GM12878 (cell line): Measurements from ENCODE around the gene DCX. TPM values are rescaled to one million over a fixed set of nuclear protein-coding genes. Genes with fewer than 3 reads are reported as not detected.

Experiments used
- ATAC-seq: fragments of 200-7000 bp; cut with Tn5 transposase; 3 replicates; pipeline ENCODE4 v1.9.1; 2020; ENCODE audit warnings: mild to moderate bottlenecking, moderate library complexity
- BruUV-seq: library from RNA; stranded (reverse); fragments of 400-500 nt; replicated peaks from 2 replicates; lab custom pipeline; 2021; lab: Mats Ljungman, UMichigan
- CTCF ChIA-PET: fragments of 300-600 bp; sonication (Branson Sonifier 250); formaldehyde crosslinking; extraction: SDS; loops from one replicate; lab custom pipeline; 2021; ENCODE audit warnings: inconsistent platforms; lab: Yijun Ruan, JAX
- POLR2A ChIA-PET: fragments of 350-600 bp; formaldehyde crosslinking; extraction: SDS; loops from one replicate; lab custom pipeline; 2021; ENCODE audit warnings: inconsistent platforms; lab: Charles Lee
- RAD21 ChIA-PET: fragments of 300-600 bp; sonication (Branson Sonifier 250); formaldehyde crosslinking; loops from one replicate; lab custom pipeline; 2023; ENCODE audit warnings: antibody characterized with exemption; ENCODE audit not compliant: unreplicated experiment; lab: Charles Lee
- SMC1A ChIA-PET: fragments of 300-600 bp; sonication (Branson Sonifier 250); formaldehyde crosslinking; loops from one replicate; lab custom pipeline; 2023; ENCODE audit not compliant: unreplicated experiment, uncharacterized antibody; lab: Charles Lee
- DNase-seq: peaks from one replicate; pipeline ENCODE4 v3.0.0-alpha.2; 2011; ENCODE audit warnings: low read depth, low spot score
- FAIRE-seq: peaks from 3 replicates; lab custom pipeline; 2011; peaks lifted over from hg19 to GRCh38; lab: Jason Lieb, UNC
- H2AFZ ChIP-seq: 2 replicates; pipeline ENCODE4 v1.6.0; 2011; ENCODE audit warnings: low read depth, low read length, control low read depth; ENCODE audit not compliant: control insufficient read depth
- H3K27ac ChIP-seq: 2 replicates; pipeline ENCODE4 v1.5.1; 2011; ENCODE audit warnings: control low read depth; ENCODE audit not compliant: control insufficient read depth, insufficient read depth
- H3K27me3 ChIP-seq, 2 experiments: replicated peaks in 1 of 2; 2 replicates each; pipeline versions ENCODE4 v1.6.0 to v1.6.1; 2011; ENCODE audit warnings: low read length in 1 of 2; ENCODE audit not compliant: control insufficient read depth in 2 of 2, insufficient read depth in 2 of 2
- H3K36me3 ChIP-seq, 2 experiments: 2 replicates each; pipeline ENCODE4 v1.5.1; 2011; ENCODE audit warnings: low read length in 1 of 2; ENCODE audit not compliant: control insufficient read depth in 2 of 2, insufficient read depth in 2 of 2
- H3K4me1 ChIP-seq: 2 replicates; pipeline ENCODE4 v1.6.1; 2011; ENCODE audit warnings: mild to moderate bottlenecking, low read length, moderate library complexity, mixed read lengths; ENCODE audit not compliant: control insufficient read depth, insufficient read depth
- H3K4me2 ChIP-seq: 2 replicates; pipeline ENCODE4 v1.6.0; 2011; ENCODE audit warnings: control low read depth; ENCODE audit not compliant: control insufficient read depth, insufficient read depth
- H3K4me3 ChIP-seq: fragments of 200-600 bp; sonication (generic); 2 replicates; pipeline ENCODE4 v1.5.1; 2016
- H3K79me2 ChIP-seq: 2 replicates; pipeline ENCODE4 v1.6.0; 2011; ENCODE audit warnings: low read length; ENCODE audit not compliant: control insufficient read depth, insufficient read depth
- H3K9ac ChIP-seq: 2 replicates; pipeline ENCODE4 v1.8.0; 2011; ENCODE audit warnings: low read length, control low read depth, mixed read lengths; ENCODE audit not compliant: control insufficient read depth, insufficient read depth
- H3K9me3 ChIP-seq: replicated peaks from 3 replicates; pipeline ENCODE4 v1.5.1; 2011; ENCODE audit warnings: mild to moderate bottlenecking, low read length; ENCODE audit not compliant: control insufficient read depth, insufficient read depth
- H4K20me1 ChIP-seq: 2 replicates; pipeline ENCODE4 v1.6.0; 2011; ENCODE audit not compliant: control insufficient read depth, insufficient read depth
- ASH2L ChIP-seq: fragments of 300-600, 200-600 bp; sonication (generic); IDR thresholded peaks from 2 replicates; pipeline ENCODE4 v1.6.1; 2017; ENCODE audit warnings: low read depth, mild to moderate bottlenecking, borderline replicate concordance
- ATF2 ChIP-seq: IDR thresholded peaks from 2 replicates; pipeline ENCODE4 v1.6.1; 2012; ENCODE audit warnings: low read length, inconsistent platforms
- EGR1 ChIP-seq, 2 experiments: IDR thresholded peaks; 1 replicate in 1 of 2; 2 replicates in 1 of 2; pipeline ENCODE4 v1.6.1; 2011 to 2012; ENCODE audit warnings: low read depth in 2 of 2, low read length in 2 of 2, borderline replicate concordance in 1 of 2, mild to moderate bottlenecking in 1 of 2, moderate library complexity in 1 of 2
- HCFC1 ChIP-seq: fragments of 150-350 bp; IDR thresholded peaks from 2 replicates; pipeline ENCODE4 v1.6.1; 2014; ENCODE audit warnings: low read length
- NBN ChIP-seq: fragments of 450-650 bp; IDR thresholded peaks from 2 replicates; pipeline ENCODE4 v1.6.1; 2016
- ZNF217 ChIP-seq: fragments of 450-650 bp; IDR thresholded peaks from 2 replicates; pipeline ENCODE4 v1.6.1; 2017; ENCODE audit warnings: antibody characterized with exemption, mild to moderate bottlenecking
- ZSCAN29 ChIP-seq: fragments of 450-650 bp; IDR thresholded peaks from 2 replicates; pipeline ENCODE4 v1.6.1; 2017; ENCODE audit warnings: mild to moderate bottlenecking, moderate library complexity
- WGBS: methylation state at CpG from one replicate; pipeline ENCODE4 v1.1.6; 2016; ENCODE audit warnings: low lambda C conversion rate; ENCODE audit not compliant: insufficient replicate concordance, insufficient coverage; ENCODE audit errors: missing lambda C conversion rate; 5-methylcytosine and 5-hydroxymethylcytosine counted together
- in situ Hi-C: fragments of 300-500 bp; cut with MboI; formaldehyde crosslinking; loops from 9 replicates; pipeline ENCODE4 v1.14.3; 2018; ENCODE audit warnings: mixed read lengths
- intact Hi-C: fragments of 100-400 bp; cut with micrococcal nuclease; formaldehyde crosslinking; loops from one replicate; pipeline ENCODE4 v1.14.2; 2022; ENCODE audit not compliant: unreplicated experiment
- polyA plus RNA-seq, 11 experiments: library from polyadenylated mRNA; depleted of rRNA in 4 of 11; unstranded in 6 of 11; stranded (reverse) in 5 of 11; fragments of >200 nt; fragmentation: Nextera tagmentation in 4 of 11; fragmentation: Illumina TruSeq in 1 of 11; extraction: Ambion mirVana in 4 of 11; extraction: Trizol in 1 of 11; gene quantifications; 1 replicate in 1 of 11; 2 replicates in 10 of 11; pipeline versions ENCODE4 v1.2.1 to v1.2.3, GENCODE V29; 2011 to 2016; ENCODE audit warnings: inconsistent platforms in 2 of 11, missing spikeins in 2 of 11, low read depth in 1 of 11
- total RNA-seq, 4 experiments: library from RNA; depleted of rRNA in 3 of 4; stranded (reverse); fragments of >200 nt in 3 of 4; fragmentation: Illumina TruSeq in 1 of 4; extraction: Trizol in 1 of 4; gene quantifications; 2 replicates each; pipeline versions ENCODE4 v1.2.1 to v1.2.3, GENCODE V29; 2013 to 2021
- TF ChIP-seq, protein P1 (sequence below): fragments of 450-650 bp; IDR thresholded peaks from 2 replicates; pipeline ENCODE4 v1.6.1; 2017; ENCODE audit warnings: mild to moderate bottlenecking, moderate library complexity
- TF ChIP-seq, protein P2 (sequence below): IDR thresholded peaks from 2 replicates; pipeline ENCODE4 v1.6.1; 2011; ENCODE audit warnings: low read depth, mild to moderate bottlenecking, low read length, moderate library complexity, borderline replicate concordance; ENCODE audit errors: extremely low read depth
- TF ChIP-seq, protein P3 (sequence below): fragments of 450-650 bp; IDR thresholded peaks from 2 replicates; pipeline ENCODE4 v1.6.1; 2017; ENCODE audit warnings: mild to moderate bottlenecking, moderate library complexity
- TF ChIP-seq, protein P4 (sequence below): fragments of 450-650 bp; formaldehyde crosslinking; IDR thresholded peaks from 2 replicates; pipeline ENCODE4 v1.5.0; 2022; ENCODE audit warnings: mild to moderate bottlenecking, missing genetic modification characterization

Gene DCX
- total and polyA plus RNA-seq, 10 of the 15 experiments (the other 5 are each of a cell fraction or from before 2014, with no cell fraction given) = under 0.01 TPM; not detected in 9

DNA sequence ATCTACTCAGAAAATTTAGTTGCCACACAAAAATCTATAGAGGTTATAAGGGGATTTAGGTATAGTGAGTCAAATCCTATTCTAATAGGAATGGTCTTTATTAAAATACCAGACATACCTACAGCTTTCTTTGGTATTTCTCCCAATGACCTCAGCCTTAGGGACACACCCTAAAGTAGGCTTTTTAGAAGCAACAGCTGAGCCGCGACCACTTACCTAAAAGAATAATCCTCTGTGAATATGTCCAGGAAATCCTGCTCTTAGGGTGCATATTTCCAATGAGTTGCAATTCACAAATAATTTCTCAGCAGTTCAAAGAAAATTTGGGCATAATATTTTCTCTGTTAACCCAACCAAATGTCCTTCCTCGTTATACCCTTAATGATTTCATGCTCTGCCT lies 2.7 kb downstream of the DCX start:
- ChIA-PET RAD21 (no interaction called here), POLR2A (no interaction called here), SMC1A (no interaction called here), CTCF (no interaction called here)
- H3K79me2 ChIP-seq = no peaks in the 10 kb centered on the region
- ATAC-seq = no peak
- no peaks in the 10 kb centered on the region for H3K27me3 ChIP-seq
- BruUV-seq = no TSS peak
- no peak for FAIRE-seq
- H3K9ac ChIP-seq = no peak overlapping the region
- no peak for DNase-seq
- H3K4me1 ChIP-seq = no peaks in the 10 kb centered on the region
- H3K4me3 ChIP-seq = no peak overlapping the region
- H4K20me1 ChIP-seq = no peaks in the 10 kb centered on the region
- H3K4me2 ChIP-seq = no peak overlapping the region
- no peak overlapping the region for H3K27ac ChIP-seq
- in situ Hi-C loops (no loop called here), intact Hi-C loops (no loop called here)
- H2AFZ ChIP-seq = no peak overlapping the region
- H3K36me3 ChIP-seq = no peaks in the 10 kb centered on the region
- 62% methylated on average over 3 of the region's 3 CpGs for WGBS
- H3K9me3 ChIP-seq = no peaks in the 10 kb centered on the region
- TF ChIP-seq EGR1 (IDR thresholded peaks at IDR 0.05; ENCODE audit: borderline replicate concordance in 1 of 2, low read depth in 2 of 2, low read length in 2 of 2) = no peak
- no peak for TF ChIP-seq HCFC1
- TF ChIP-seq, protein P1, sequence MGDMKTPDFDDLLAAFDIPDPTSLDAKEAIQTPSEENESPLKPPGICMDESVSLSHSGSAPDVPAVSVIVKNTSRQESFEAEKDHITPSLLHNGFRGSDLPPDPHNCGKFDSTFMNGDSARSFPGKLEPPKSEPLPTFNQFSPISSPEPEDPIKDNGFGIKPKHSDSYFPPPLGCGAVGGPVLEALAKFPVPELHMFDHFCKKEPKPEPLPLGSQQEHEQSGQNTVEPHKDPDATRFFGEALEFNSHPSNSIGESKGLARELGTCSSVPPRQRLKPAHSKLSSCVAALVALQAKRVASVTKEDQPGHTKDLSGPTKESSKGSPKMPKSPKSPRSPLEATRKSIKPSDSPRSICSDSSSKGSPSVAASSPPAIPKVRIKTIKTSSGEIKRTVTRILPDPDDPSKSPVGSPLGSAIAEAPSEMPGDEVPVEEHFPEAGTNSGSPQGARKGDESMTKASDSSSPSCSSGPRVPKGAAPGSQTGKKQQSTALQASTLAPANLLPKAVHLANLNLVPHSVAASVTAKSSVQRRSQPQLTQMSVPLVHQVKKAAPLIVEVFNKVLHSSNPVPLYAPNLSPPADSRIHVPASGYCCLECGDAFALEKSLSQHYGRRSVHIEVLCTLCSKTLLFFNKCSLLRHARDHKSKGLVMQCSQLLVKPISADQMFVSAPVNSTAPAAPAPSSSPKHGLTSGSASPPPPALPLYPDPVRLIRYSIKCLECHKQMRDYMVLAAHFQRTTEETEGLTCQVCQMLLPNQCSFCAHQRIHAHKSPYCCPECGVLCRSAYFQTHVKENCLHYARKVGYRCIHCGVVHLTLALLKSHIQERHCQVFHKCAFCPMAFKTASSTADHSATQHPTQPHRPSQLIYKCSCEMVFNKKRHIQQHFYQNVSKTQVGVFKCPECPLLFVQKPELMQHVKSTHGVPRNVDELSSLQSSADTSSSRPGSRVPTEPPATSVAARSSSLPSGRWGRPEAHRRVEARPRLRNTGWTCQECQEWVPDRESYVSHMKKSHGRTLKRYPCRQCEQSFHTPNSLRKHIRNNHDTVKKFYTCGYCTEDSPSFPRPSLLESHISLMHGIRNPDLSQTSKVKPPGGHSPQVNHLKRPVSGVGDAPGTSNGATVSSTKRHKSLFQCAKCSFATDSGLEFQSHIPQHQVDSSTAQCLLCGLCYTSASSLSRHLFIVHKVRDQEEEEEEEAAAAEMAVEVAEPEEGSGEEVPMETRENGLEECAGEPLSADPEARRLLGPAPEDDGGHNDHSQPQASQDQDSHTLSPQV = no peak
- no peak for TF ChIP-seq ASH2L
- TF ChIP-seq, protein P2, sequence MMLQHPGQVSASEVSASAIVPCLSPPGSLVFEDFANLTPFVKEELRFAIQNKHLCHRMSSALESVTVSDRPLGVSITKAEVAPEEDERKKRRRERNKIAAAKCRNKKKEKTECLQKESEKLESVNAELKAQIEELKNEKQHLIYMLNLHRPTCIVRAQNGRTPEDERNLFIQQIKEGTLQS = no peak
- no peak for TF ChIP-seq NBN
- TF ChIP-seq ATF2 = no peak
- TF ChIP-seq, protein P3, sequence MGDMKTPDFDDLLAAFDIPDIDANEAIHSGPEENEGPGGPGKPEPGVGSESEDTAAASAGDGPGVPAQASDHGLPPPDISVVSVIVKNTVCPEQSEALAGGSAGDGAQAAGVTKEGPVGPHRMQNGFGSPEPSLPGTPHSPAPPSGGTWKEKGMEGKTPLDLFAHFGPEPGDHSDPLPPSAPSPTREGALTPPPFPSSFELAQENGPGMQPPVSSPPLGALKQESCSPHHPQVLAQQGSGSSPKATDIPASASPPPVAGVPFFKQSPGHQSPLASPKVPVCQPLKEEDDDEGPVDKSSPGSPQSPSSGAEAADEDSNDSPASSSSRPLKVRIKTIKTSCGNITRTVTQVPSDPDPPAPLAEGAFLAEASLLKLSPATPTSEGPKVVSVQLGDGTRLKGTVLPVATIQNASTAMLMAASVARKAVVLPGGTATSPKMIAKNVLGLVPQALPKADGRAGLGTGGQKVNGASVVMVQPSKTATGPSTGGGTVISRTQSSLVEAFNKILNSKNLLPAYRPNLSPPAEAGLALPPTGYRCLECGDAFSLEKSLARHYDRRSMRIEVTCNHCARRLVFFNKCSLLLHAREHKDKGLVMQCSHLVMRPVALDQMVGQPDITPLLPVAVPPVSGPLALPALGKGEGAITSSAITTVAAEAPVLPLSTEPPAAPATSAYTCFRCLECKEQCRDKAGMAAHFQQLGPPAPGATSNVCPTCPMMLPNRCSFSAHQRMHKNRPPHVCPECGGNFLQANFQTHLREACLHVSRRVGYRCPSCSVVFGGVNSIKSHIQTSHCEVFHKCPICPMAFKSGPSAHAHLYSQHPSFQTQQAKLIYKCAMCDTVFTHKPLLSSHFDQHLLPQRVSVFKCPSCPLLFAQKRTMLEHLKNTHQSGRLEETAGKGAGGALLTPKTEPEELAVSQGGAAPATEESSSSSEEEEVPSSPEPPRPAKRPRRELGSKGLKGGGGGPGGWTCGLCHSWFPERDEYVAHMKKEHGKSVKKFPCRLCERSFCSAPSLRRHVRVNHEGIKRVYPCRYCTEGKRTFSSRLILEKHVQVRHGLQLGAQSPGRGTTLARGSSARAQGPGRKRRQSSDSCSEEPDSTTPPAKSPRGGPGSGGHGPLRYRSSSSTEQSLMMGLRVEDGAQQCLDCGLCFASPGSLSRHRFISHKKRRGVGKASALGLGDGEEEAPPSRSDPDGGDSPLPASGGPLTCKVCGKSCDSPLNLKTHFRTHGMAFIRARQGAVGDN = no peak
- TF ChIP-seq ZSCAN29 = no peak
- TF ChIP-seq ZNF217 = no peak
- TF ChIP-seq, protein P4, sequence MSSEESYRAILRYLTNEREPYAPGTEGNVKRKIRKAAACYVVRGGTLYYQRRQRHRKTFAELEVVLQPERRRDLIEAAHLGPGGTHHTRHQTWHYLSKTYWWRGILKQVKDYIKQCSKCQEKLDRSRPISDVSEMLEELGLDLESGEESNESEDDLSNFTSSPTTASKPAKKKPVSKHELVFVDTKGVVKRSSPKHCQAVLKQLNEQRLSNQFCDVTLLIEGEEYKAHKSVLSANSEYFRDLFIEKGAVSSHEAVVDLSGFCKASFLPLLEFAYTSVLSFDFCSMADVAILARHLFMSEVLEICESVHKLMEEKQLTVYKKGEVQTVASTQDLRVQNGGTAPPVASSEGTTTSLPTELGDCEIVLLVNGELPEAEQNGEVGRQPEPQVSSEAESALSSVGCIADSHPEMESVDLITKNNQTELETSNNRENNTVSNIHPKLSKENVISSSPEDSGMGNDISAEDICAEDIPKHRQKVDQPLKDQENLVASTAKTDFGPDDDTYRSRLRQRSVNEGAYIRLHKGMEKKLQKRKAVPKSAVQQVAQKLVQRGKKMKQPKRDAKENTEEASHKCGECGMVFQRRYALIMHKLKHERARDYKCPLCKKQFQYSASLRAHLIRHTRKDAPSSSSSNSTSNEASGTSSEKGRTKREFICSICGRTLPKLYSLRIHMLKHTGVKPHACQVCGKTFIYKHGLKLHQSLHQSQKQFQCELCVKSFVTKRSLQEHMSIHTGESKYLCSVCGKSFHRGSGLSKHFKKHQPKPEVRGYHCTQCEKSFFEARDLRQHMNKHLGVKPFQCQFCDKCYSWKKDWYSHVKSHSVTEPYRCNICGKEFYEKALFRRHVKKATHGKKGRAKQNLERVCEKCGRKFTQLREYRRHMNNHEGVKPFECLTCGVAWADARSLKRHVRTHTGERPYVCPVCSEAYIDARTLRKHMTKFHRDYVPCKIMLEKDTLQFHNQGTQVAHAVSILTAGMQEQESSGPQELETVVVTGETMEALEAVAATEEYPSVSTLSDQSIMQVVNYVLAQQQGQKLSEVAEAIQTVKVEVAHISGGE (CRISPR knock-in tag) = no peak
